Vagina (tissue), 2 donors: ENCODE measurements around the gene RAB8A. TPM values are rescaled to one million over a fixed set of nuclear protein-coding genes. Genes with fewer than 3 reads are reported as not detected.

Experiments used
- DNase-seq, 2 donors: peaks; one replicate each; pipeline ENCODE4 v3.0.0-alpha.2; 2017; ENCODE audit errors: extremely low spot score in 2 of 2
- H3K27ac ChIP-seq: fragments of 200-600 bp; sonication (generic); one replicate; pipeline ENCODE4 v1.5.1; 2019
- H3K27me3 ChIP-seq: fragments of 200-600 bp; sonication (generic); one replicate; pipeline ENCODE4 v1.5.1; 2019
- H3K36me3 ChIP-seq, 2 donors: fragments of 200-600 bp; sonication (generic); one replicate each; pipeline ENCODE4 v1.5.1; 2017 to 2019
- H3K4me1 ChIP-seq: fragments of 200-600 bp; sonication (generic); one replicate; pipeline ENCODE4 v1.5.1; 2019
- H3K4me3 ChIP-seq, 2 donors: fragments of 200-600 bp; sonication (generic); 1 replicate in 1 of 2; 2 replicates in 1 of 2; pipeline ENCODE4 v1.5.1; 2016 to 2019
- H3K9me3 ChIP-seq: fragments of 200-600 bp; sonication (generic); one replicate; pipeline ENCODE4 v1.5.1; 2019
- CTCF ChIP-seq, 3 experiments: fragments of 450-650 bp in 2 of 3; fragments of 200-600 bp in 1 of 3; sonication (generic) in 1 of 3; IDR thresholded peaks; one replicate each; pipeline ENCODE4 v1.5.1; 2017 to 2019; ENCODE audit warnings: antibody characterized with exemption in 3 of 3, mild to moderate bottlenecking in 2 of 3, moderate library complexity in 2 of 3
- POLR2A ChIP-seq, 2 donors: fragments of 450-650 bp; IDR thresholded peaks; one replicate each; pipeline ENCODE4 v1.6.1; 2017; ENCODE audit warnings: antibody characterized with exemption in 2 of 2, mild to moderate bottlenecking in 2 of 2, moderate library complexity in 2 of 2
- POLR2AphosphoS5 ChIP-seq, 2 donors: sonication (generic); formaldehyde crosslinking; IDR thresholded peaks; one replicate each; pipeline ENCODE4 v1.9.0; 2017; ENCODE audit warnings: antibody characterized with exemption in 2 of 2, mild to moderate bottlenecking in 2 of 2, low read depth in 1 of 2; ENCODE audit not compliant: insufficient read depth in 1 of 2
- intact Hi-C: fragments of 100-400 bp; cut with DNase I; formaldehyde crosslinking; loops from one replicate; pipeline ENCODE4 v1.15.1; 2023
- total RNA-seq: library from RNA; depleted of rRNA; stranded (reverse); fragments of >200 nt; gene quantifications from one replicate; pipeline ENCODE4 v1.2.3, GENCODE V29; 2016

RAB8A gene
- total RNA-seq, 1 donor from 2014 or later, result 30.4 TPM

- DNase-seq, result no peak
- Histone ChIP-seq H3K9me3 (no peaks in the 10 kb centered on the region), H3K27me3 (no peaks in the 10 kb centered on the region), H3K27ac (no peak overlapping the region), H3K4me3 (no peak overlapping the region), H3K36me3 (no peaks in the 10 kb centered on the region), H3K4me1 (no peaks in the 10 kb centered on the region)
- intact Hi-C loops, result no loop called here
- TF ChIP-seq POLR2A (IDR thresholded peaks at IDR 0.05), result no peak
- no peak for TF ChIP-seq CTCF (IDR thresholded peaks at IDR 0.05)
- TF ChIP-seq POLR2AphosphoS5 (IDR thresholded peaks at IDR 0.05; ENCODE audit: insufficient read depth in 1 of 2, low read depth in 1 of 2), result no peak
These were observed 52.7 kb downstream of the RAB8A start for GRCh38 chr19:16164222-16164890.

GRCh38 chr19:16166417-16166816 is 54.7 kb downstream of the RAB8A start:
- intact Hi-C loops, result no loop called here
- TF ChIP-seq POLR2AphosphoS5 (IDR thresholded peaks at IDR 0.05; ENCODE audit: insufficient read depth in 1 of 2, low read depth in 1 of 2), result no peak
- no peak for TF ChIP-seq POLR2A (IDR thresholded peaks at IDR 0.05)
- no peak for TF ChIP-seq CTCF (IDR thresholded peaks at IDR 0.05)

GRCh38 chr19:16167055-16167454 is 55.4 kb downstream of the RAB8A start:
- TF ChIP-seq POLR2AphosphoS5 (IDR thresholded peaks at IDR 0.05; ENCODE audit: insufficient read depth in 1 of 2, low read depth in 1 of 2), result no peak
- no peak for TF ChIP-seq CTCF (IDR thresholded peaks at IDR 0.05)
- TF ChIP-seq POLR2A (IDR thresholded peaks at IDR 0.05), result no peak
- intact Hi-C loops, result no loop called here
- no peaks in the 10 kb centered on the region for H3K9me3 ChIP-seq
- no peak overlapping the region for H3K4me3 ChIP-seq
- DNase-seq, result no peak
- no peaks in the 10 kb centered on the region for H3K27me3 ChIP-seq
- H3K36me3 ChIP-seq, result no peaks in the 10 kb centered on the region
- H3K27ac ChIP-seq, result no peak overlapping the region
- no peaks in the 10 kb centered on the region for H3K4me1 ChIP-seq

More at GRCh38 chr19:16166417-16166816, 54.7 kb downstream of the RAB8A start:
- no peak for DNase-seq
- no peaks in the 10 kb centered on the region for H3K9me3 ChIP-seq
- H3K36me3 ChIP-seq, result no peaks in the 10 kb centered on the region
- no peak overlapping the region for H3K27ac ChIP-seq
- no peaks in the 10 kb centered on the region for H3K27me3 ChIP-seq
- no peak overlapping the region for H3K4me3 ChIP-seq
- H3K4me1 ChIP-seq, result no peaks in the 10 kb centered on the region

- H3K36me3 ChIP-seq, result no peaks in the 10 kb centered on the region
- DNase-seq, result no peak
- H3K4me3 ChIP-seq, result no peak overlapping the region
- no peaks in the 10 kb centered on the region for H3K9me3 ChIP-seq
- H3K27ac ChIP-seq, result no peak overlapping the region
- TF ChIP-seq POLR2AphosphoS5 (IDR thresholded peaks at IDR 0.05; ENCODE audit: insufficient read depth in 1 of 2, low read depth in 1 of 2), result no peak
- TF ChIP-seq POLR2A (IDR thresholded peaks at IDR 0.05), result no peak
- TF ChIP-seq CTCF (IDR thresholded peaks at IDR 0.05), result no peak
- intact Hi-C loops, result no loop called here
- no peaks in the 10 kb centered on the region for H3K27me3 ChIP-seq
- H3K4me1 ChIP-seq, result no peaks in the 10 kb centered on the region
These were observed 56.9 kb downstream of the RAB8A start for GRCh38 chr19:16168465-16169081.

- no peaks in the 10 kb centered on the region for H3K4me1 ChIP-seq
- H3K4me3 ChIP-seq, result no peak overlapping the region
- no peaks in the 10 kb centered on the region for H3K27me3 ChIP-seq
- no peak for DNase-seq
- no peaks in the 10 kb centered on the region for H3K36me3 ChIP-seq
- intact Hi-C loops, result no loop called here
- no peak for TF ChIP-seq CTCF (IDR thresholded peaks at IDR 0.05)
- TF ChIP-seq POLR2AphosphoS5 (IDR thresholded peaks at IDR 0.05; ENCODE audit: insufficient read depth in 1 of 2, low read depth in 1 of 2), result no peak
- no peak for TF ChIP-seq POLR2A (IDR thresholded peaks at IDR 0.05)
- H3K27ac ChIP-seq, result no peak overlapping the region
- no peaks in the 10 kb centered on the region for H3K9me3 ChIP-seq
These were observed 58.4 kb downstream of the RAB8A start for GRCh38 chr19:16170134-16170533.
